Choroid plexus epithelial cell (primary cell): Measurements from ENCODE around the gene PAX3.

Experiments used
- DNase-seq: peaks from one replicate; pipeline ENCODE4 v3.0.0-alpha.2; 2010; ENCODE audit warnings: low read depth
- H3K4me3 ChIP-seq: 2 replicates; pipeline ENCODE4 v1.5.1; 2011; ENCODE audit warnings: low read depth, mild to moderate bottlenecking, control low read depth, low read length, moderate library complexity
- CTCF ChIP-seq: conservative IDR thresholded peaks from 2 replicates; pipeline ENCODE4 v1.5.1; 2011; ENCODE audit warnings: low read depth, mild to moderate bottlenecking, control low read depth, inconsistent platforms, low read length, moderate library complexity

The PAX3 gene

GRCh38 chr2:222232839-222233238 is 66.0 kb downstream of the PAX3 start:
- DNase-seq: no peak
- no peak for TF ChIP-seq CTCF
- H3K4me3 ChIP-seq: no peak overlapping the region

GRCh38 chr2:222232372-222232771 is 66.4 kb downstream of the PAX3 start:
- DNase-seq: no peak
- no peak overlapping the region for H3K4me3 ChIP-seq
- no peak for TF ChIP-seq CTCF

- DNase-seq: no peak
- TF ChIP-seq CTCF: no peak
- no peak overlapping the region for H3K4me3 ChIP-seq
Observed at GRCh38 chr2:222228054-222228453, 70.7 kb downstream of the PAX3 start.

- DNase-seq: no peak
- TF ChIP-seq CTCF: no peak
- H3K4me3 ChIP-seq: no peak overlapping the region
Observed at GRCh38 chr2:222218786-222219185, 80.0 kb downstream of the PAX3 start.

- no peak for DNase-seq
- no peak for TF ChIP-seq CTCF
Observed at GRCh38 chr2:222217712-222218111, 81.1 kb downstream of the PAX3 start.

GRCh38 chr2:222214885-222215284 is 83.9 kb downstream of the PAX3 start:
- TF ChIP-seq CTCF: no peak
- no peak for DNase-seq
- H3K4me3 ChIP-seq: no peak overlapping the region

More at GRCh38 chr2:222217712-222218111, 81.1 kb downstream of the PAX3 start:
- H3K4me3 ChIP-seq: no peak overlapping the region

GRCh38 chr2:222213049-222213448 is 85.7 kb downstream of the PAX3 start:
- DNase-seq: no peak
- no peak for TF ChIP-seq CTCF

More at GRCh38 chr2:222213049-222213448, 85.7 kb downstream of the PAX3 start:
- H3K4me3 ChIP-seq: no peak overlapping the region
